Measurements from ENCODE around the gene SLC66A1.

DNA sequence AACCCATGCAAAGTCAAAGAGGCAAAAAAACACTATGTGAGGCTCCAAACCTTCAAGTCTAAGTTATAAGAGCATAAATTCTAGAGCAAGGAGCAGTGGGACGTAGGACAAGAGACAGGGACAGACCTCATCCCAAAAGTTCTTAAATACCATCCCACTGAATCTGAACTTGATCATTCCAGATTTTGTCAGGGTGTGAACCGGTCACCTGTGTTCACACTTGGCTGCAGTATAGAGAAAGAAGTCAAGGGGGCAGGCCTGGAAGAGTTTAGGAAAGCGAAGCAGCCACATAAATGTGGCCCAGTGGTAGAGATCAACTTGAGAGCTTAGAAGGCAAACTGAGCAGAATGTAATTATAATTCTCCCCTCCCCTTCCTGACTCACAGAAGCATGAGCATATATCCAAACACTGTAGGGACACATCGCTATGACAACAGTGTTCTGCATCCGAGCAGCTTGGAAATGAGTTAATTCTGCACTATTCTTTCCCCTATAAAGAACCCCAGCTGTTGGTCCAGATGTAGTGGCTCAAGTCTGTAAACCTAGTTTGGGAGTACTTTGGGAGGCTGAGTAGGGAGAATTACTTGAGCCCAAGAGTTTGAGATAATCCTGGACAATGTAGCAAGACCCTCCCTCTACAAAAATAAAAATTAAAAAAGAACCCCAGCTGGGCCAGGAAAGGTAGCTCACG is 2.9 kb upstream of the SLC66A1 start:
- TF ChIP-seq, protein P1, sequence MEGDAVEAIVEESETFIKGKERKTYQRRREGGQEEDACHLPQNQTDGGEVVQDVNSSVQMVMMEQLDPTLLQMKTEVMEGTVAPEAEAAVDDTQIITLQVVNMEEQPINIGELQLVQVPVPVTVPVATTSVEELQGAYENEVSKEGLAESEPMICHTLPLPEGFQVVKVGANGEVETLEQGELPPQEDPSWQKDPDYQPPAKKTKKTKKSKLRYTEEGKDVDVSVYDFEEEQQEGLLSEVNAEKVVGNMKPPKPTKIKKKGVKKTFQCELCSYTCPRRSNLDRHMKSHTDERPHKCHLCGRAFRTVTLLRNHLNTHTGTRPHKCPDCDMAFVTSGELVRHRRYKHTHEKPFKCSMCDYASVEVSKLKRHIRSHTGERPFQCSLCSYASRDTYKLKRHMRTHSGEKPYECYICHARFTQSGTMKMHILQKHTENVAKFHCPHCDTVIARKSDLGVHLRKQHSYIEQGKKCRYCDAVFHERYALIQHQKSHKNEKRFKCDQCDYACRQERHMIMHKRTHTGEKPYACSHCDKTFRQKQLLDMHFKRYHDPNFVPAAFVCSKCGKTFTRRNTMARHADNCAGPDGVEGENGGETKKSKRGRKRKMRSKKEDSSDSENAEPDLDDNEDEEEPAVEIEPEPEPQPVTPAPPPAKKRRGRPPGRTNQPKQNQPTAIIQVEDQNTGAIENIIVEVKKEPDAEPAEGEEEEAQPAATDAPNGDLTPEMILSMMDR (IDR thresholded peaks at IDR 0.05; ENCODE audit: low read length) = no peak
- TF ChIP-seq EZH2 (IDR thresholded peaks at IDR 0.05; ENCODE audit: borderline replicate concordance, low read length) = no peak

Measured in OCI-LY1 (cell line).